HEK293 (cell line): Measurements from ENCODE around the gene METTL5.

Experiments used
- BCL11B ChIP-seq: fragments of 450-650 bp; formaldehyde crosslinking; IDR thresholded peaks from 2 replicates; pipeline ENCODE4 v1.5.1; 2016; ENCODE audit warnings: low read depth, missing biosample characterization, missing genetic modification characterization
- IKZF3 ChIP-seq: fragments of 450-650 bp; IDR thresholded peaks from 2 replicates; pipeline ENCODE4 v1.5.0; 2018; ENCODE audit warnings: missing biosample characterization, mild to moderate bottlenecking, missing genetic modification characterization, moderate library complexity
- KLF1 ChIP-seq: fragments of 450-650 bp; formaldehyde crosslinking; IDR thresholded peaks from 2 replicates; pipeline ENCODE4 v1.5.1; 2016; ENCODE audit warnings: missing biosample characterization, missing genetic modification characterization
- KLF16 ChIP-seq: fragments of 450-650 bp; formaldehyde crosslinking; IDR thresholded peaks from 2 replicates; pipeline ENCODE4 v1.5.1; 2017; ENCODE audit warnings: missing biosample characterization, missing genetic modification characterization
- KLF8 ChIP-seq: fragments of 450-650 bp; formaldehyde crosslinking; IDR thresholded peaks from 2 replicates; pipeline ENCODE4 v1.5.1; 2016; ENCODE audit warnings: missing biosample characterization, missing genetic modification characterization
- KLF9 ChIP-seq: fragments of 450-650 bp; formaldehyde crosslinking; IDR thresholded peaks from 2 replicates; pipeline ENCODE4 v1.5.1; 2016; ENCODE audit warnings: missing biosample characterization, missing genetic modification characterization, low read depth
- TCF7L2 ChIP-seq: IDR thresholded peaks from 2 replicates; pipeline ENCODE4 v1.6.1; 2011; ENCODE audit warnings: low read depth, mild to moderate bottlenecking, inconsistent platforms, low read length, moderate library complexity, borderline replicate concordance
- ZBTB8A ChIP-seq: fragments of 450-650 bp; formaldehyde crosslinking; IDR thresholded peaks from 2 replicates; pipeline ENCODE4 v1.5.1; 2016; ENCODE audit warnings: missing biosample characterization, missing genetic modification characterization
- ZFHX2 ChIP-seq: fragments of 450-650 bp; formaldehyde crosslinking; conservative IDR thresholded peaks from 2 replicates; pipeline ENCODE4 v1.5.1; 2016; ENCODE audit warnings: missing biosample characterization, missing genetic modification characterization
- ZFP37 ChIP-seq: fragments of 450-650 bp; formaldehyde crosslinking; IDR thresholded peaks from 2 replicates; pipeline ENCODE4 v1.5.1; 2016; ENCODE audit warnings: missing biosample characterization, missing genetic modification characterization
- ZIC2 ChIP-seq: fragments of 450-650 bp; formaldehyde crosslinking; IDR thresholded peaks from 2 replicates; pipeline ENCODE4 v1.5.1; 2016; ENCODE audit warnings: missing biosample characterization, missing genetic modification characterization
- ZNF138 ChIP-seq: fragments of 450-650 bp; formaldehyde crosslinking; IDR thresholded peaks from 2 replicates; pipeline ENCODE4 v1.5.1; 2016; ENCODE audit warnings: missing biosample characterization, missing genetic modification characterization, borderline replicate concordance
- ZNF335 ChIP-seq: fragments of 450-650 bp; formaldehyde crosslinking; conservative IDR thresholded peaks from 2 replicates; pipeline ENCODE4 v1.5.1; 2016; ENCODE audit warnings: missing biosample characterization, missing genetic modification characterization
- ZNF341 ChIP-seq: fragments of 450-650 bp; formaldehyde crosslinking; IDR thresholded peaks from 2 replicates; pipeline ENCODE4; 2016; ENCODE audit warnings: low read depth, missing biosample characterization, missing genetic modification characterization
- ZNF366 ChIP-seq: fragments of 450-650 bp; formaldehyde crosslinking; conservative IDR thresholded peaks from 2 replicates; pipeline ENCODE4 v1.5.1; 2016; ENCODE audit warnings: missing biosample characterization, missing genetic modification characterization
- ZNF501 ChIP-seq: fragments of 450-650 bp; formaldehyde crosslinking; IDR thresholded peaks from 2 replicates; pipeline ENCODE4 v1.5.1; 2016; ENCODE audit warnings: missing biosample characterization, missing genetic modification characterization
- ZNF701 ChIP-seq: fragments of 450-650 bp; formaldehyde crosslinking; IDR thresholded peaks from 2 replicates; pipeline ENCODE4 v1.5.1; 2016; ENCODE audit warnings: missing biosample characterization, missing genetic modification characterization
- ZNF843 ChIP-seq: fragments of 450-650 bp; formaldehyde crosslinking; IDR thresholded peaks from 2 replicates; pipeline ENCODE4 v1.5.1; 2016; ENCODE audit warnings: missing biosample characterization, missing genetic modification characterization
- TF ChIP-seq, protein P1 (sequence below): fragments of 450-650 bp; formaldehyde crosslinking; IDR thresholded peaks from 2 replicates; pipeline ENCODE4 v1.5.1; 2016; ENCODE audit warnings: missing biosample characterization, missing genetic modification characterization
- TF ChIP-seq, protein P2 (sequence below): fragments of 450-650 bp; formaldehyde crosslinking; IDR thresholded peaks from 2 replicates; pipeline ENCODE4 v1.5.1; 2016; ENCODE audit warnings: missing biosample characterization, missing genetic modification characterization
- TF ChIP-seq, protein P3 (sequence below): fragments of 450-650 bp; formaldehyde crosslinking; optimal IDR thresholded peaks from 2 replicates; pipeline ENCODE3; 2016; ENCODE audit warnings: missing biosample characterization, mild to moderate bottlenecking, missing genetic modification characterization
- TF ChIP-seq, protein P4 (sequence below): fragments of 450-650 bp; formaldehyde crosslinking; IDR thresholded peaks from 2 replicates; pipeline ENCODE4 v1.5.1; 2016; ENCODE audit warnings: missing biosample characterization, missing genetic modification characterization

METTL5 gene

DNA sequence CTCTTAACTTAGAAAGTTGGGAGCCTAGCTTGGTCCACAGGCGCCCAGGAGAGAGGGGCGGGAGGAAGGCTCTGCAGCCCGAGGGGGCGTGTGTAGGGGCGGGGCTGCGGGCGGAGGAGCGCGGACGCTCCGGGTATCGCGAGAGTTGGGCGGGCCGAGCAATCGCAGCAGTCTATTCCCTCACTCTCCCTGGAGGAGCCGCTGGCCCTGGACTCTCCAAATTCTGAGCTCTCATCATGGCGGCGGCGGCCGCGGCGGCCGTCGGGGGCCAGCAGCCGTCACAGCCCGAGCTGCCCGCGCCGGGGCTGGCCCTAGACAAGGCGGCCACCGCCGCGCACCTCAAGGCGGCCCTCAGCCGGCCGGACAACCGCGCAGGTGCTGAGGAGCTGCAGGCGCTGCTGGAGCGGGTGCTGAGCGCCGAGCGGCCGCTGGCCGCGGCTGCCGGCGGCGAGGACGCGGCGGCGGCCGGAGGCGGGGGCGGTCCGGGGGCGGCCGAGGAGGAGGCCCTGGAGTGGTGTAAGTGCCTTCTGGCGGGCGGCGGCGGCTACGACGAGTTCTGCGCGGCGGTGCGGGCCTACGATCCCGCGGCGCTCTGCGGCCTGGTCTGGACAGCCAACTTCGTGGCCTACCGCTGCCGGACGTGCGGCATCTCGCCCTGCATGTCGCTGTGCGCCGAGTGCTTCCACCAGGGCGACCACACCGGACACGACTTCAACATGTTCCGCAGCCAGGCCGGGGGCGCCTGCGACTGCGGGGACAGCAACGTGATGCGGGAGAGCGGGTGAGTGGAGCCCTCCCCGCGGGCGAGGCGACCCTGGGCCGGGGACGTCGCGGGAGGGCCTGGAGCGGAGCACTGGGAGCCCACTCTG lies 2.8 kb upstream of the METTL5 start, which contains the start of gene UBR3 (continued):
- TF ChIP-seq, protein P1, sequence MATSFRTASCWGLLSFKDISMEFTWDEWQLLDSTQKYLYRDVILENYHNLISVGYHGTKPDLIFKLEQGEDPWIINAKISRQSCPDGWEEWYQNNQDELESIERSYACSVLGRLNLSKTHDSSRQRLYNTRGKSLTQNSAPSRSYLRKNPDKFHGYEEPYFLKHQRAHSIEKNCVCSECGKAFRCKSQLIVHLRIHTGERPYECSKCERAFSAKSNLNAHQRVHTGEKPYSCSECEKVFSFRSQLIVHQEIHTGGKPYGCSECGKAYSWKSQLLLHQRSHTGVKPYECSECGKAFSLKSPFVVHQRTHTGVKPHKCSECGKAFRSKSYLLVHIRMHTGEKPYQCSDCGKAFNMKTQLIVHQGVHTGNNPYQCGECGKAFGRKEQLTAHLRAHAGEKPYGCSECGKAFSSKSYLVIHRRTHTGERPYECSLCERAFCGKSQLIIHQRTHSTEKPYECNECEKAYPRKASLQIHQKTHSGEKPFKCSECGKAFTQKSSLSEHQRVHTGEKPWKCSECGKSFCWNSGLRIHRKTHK (tag by site-specific recombination): no peak
- peak; percentile 30; the same call in 1 of the 2 replicates for TF ChIP-seq ZNF366 (tag by site-specific recombination)
- TF ChIP-seq, protein P2, sequence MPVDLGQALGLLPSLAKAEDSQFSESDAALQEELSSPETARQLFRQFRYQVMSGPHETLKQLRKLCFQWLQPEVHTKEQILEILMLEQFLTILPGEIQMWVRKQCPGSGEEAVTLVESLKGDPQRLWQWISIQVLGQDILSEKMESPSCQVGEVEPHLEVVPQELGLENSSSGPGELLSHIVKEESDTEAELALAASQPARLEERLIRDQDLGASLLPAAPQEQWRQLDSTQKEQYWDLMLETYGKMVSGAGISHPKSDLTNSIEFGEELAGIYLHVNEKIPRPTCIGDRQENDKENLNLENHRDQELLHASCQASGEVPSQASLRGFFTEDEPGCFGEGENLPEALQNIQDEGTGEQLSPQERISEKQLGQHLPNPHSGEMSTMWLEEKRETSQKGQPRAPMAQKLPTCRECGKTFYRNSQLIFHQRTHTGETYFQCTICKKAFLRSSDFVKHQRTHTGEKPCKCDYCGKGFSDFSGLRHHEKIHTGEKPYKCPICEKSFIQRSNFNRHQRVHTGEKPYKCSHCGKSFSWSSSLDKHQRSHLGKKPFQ (tag by site-specific recombination): no peak
- TF ChIP-seq KLF9 (tag by site-specific recombination): peak; percentile 95
- TF ChIP-seq TCF7L2: no peak
- peak; percentile 61 for TF ChIP-seq ZFHX2
- 0 out of 2 replicates have a peak, but pooled peaks have one; percentile 61 for TF ChIP-seq ZNF501 (tag by site-specific recombination)
- TF ChIP-seq ZNF138: no peak
- peak; percentile 60 for TF ChIP-seq KLF16 (tag by site-specific recombination)
- TF ChIP-seq IKZF3 (tag by site-specific recombination): peak; percentile 80
- TF ChIP-seq KLF8: peak; percentile 80
- no peak for TF ChIP-seq ZNF701 (tag by site-specific recombination)
- TF ChIP-seq, protein P3, sequence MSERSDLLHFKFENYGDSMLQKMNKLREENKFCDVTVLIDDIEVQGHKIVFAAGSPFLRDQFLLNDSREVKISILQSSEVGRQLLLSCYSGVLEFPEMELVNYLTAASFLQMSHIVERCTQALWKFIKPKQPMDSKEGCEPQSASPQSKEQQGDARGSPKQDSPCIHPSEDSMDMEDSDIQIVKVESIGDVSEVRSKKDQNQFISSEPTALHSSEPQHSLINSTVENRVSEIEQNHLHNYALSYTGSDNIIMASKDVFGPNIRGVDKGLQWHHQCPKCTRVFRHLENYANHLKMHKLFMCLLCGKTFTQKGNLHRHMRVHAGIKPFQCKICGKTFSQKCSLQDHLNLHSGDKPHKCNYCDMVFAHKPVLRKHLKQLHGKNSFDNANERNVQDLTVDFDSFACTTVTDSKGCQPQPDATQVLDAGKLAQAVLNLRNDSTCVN (tag by site-specific recombination): peak; percentile 66
- TF ChIP-seq, protein P4, sequence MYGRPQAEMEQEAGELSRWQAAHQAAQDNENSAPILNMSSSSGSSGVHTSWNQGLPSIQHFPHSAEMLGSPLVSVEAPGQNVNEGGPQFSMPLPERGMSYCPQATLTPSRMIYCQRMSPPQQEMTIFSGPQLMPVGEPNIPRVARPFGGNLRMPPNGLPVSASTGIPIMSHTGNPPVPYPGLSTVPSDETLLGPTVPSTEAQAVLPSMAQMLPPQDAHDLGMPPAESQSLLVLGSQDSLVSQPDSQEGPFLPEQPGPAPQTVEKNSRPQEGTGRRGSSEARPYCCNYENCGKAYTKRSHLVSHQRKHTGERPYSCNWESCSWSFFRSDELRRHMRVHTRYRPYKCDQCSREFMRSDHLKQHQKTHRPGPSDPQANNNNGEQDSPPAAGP (tag by site-specific recombination): peak; percentile 31; the same call in 1 of the 2 replicates
- 0 out of 2 replicates have a peak, but pooled peaks have one; percentile 18 for TF ChIP-seq ZBTB8A (tag by site-specific recombination)
- TF ChIP-seq ZIC2 (tag by site-specific recombination): 0 out of 2 replicates have a peak, but pooled peaks have one; percentile 19
- TF ChIP-seq BCL11B (tag by site-specific recombination): no peak
- TF ChIP-seq ZNF335 (tag by site-specific recombination): peak; percentile 74
- no peak for TF ChIP-seq ZNF843 (tag by site-specific recombination)
- TF ChIP-seq ZNF341 (tag by site-specific recombination): no peak
- TF ChIP-seq ZFP37: no peak; the same call in 1 of the 2 replicates
- peak; percentile 44 for TF ChIP-seq KLF1 (tag by site-specific recombination)
- TF ChIP-seq, all 188 proteins: peak for 21
